DOHH2 (cell line): ENCODE data around the gene WNT3A.

Source experiments
- CTCF ChIP-seq: fragments of 200-600 bp; sonication (generic); IDR thresholded peaks from one replicate; pipeline ENCODE4 v1.5.1; 2014; ENCODE audit warnings: antibody characterized with exemption, mild to moderate bottlenecking, low read depth, low read length; ENCODE audit not compliant: poor library complexity, severe bottlenecking
- EZH2phosphoT487 ChIP-seq: fragments of 200-600 bp; sonication (generic); IDR thresholded peaks from 2 replicates; pipeline ENCODE4 v1.6.1; 2017; ENCODE audit warnings: borderline replicate concordance, mild to moderate bottlenecking, antibody characterized with exemption, low read length, moderate library complexity, mixed read lengths

GRCh38 chr1:228081578-228082213, 74.9 kb downstream of the WNT3A start:
- no peak for TF ChIP-seq CTCF
- no peak for TF ChIP-seq EZH2phosphoT487
